ENCODE measurements around the gene RPL28.
A peak's percentile ranks its signal among the peaks of the same experiment; 100 is the strongest.

Gene RPL28

DNA sequence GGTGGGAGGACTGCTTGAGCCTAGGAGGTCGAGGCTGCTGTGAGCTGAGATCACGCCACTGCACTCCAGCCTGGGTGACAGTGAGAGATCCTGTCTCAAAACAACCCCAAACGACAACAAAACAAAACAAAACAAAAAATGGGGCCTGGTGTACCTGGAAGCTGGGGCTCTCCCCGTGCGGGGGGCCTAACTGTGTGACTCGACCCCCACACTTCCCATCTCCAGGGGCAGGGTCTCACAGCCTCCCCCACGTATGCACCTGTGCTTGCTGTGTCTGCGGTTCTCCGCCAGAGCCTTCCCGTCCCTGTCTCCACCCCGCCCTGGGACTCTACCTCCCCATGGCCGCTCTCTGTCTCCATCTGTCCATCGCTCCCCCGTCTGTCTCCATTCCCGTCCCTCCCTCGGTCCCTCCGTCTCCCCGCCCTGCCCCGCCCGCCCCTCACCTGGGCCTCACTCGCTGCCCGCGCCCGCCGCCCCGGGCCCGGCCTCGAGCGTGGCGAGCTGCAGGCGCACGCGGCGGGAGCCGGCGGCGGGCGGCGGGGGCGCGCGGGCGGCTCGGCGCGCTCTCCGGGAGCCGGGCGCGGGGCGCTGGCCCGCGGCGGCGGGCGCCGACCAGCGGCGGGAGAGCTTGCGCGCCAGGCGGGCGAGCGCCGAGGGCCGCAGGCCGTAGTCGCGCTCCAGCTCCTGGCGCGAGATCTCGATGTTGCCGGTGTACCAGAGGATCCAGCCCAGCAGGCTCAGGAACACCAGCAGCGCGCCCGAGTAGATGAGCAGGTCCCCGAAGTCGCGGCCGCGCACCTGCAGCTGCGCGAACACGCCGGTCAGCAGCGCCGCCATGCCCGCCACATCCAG is 2.2 kb upstream of the RPL28 start:
- no peak for TF ChIP-seq SPI1 (IDR thresholded peaks at IDR 0.05; ENCODE audit: borderline replicate concordance, low read depth)
- TF ChIP-seq CTCF (IDR thresholded peaks at IDR 0.05; ENCODE audit: insufficient read depth, low read length) = no peak
- no peak; the same call in 1 of the 2 replicates for TF ChIP-seq POLR2AphosphoS5 (IDR thresholded peaks at IDR 0.05; ENCODE audit: low read depth)
- Histone ChIP-seq H3K4me3 (replicated peaks; ENCODE audit: insufficient read depth, low read length) (peak overlapping the region; percentile 51), H3K27ac (replicated peaks) (peak overlapping the region; percentile 50), H3K27me3 (ENCODE audit: insufficient read depth, poor library complexity, severe bottlenecking) (no peaks in the 10 kb centered on the region)
- peak in 1 of 2 experiments; percentile 64 for DNase-seq (ENCODE audit: low read depth in 1 of 2, low spot score in 1 of 2)

- H3K27me3 ChIP-seq (ENCODE audit: insufficient read depth, poor library complexity, severe bottlenecking) = no peaks in the 10 kb centered on the region
- TF ChIP-seq GABPA (IDR thresholded peaks at IDR 0.05; ENCODE audit: low read depth) = no peak
- peak; percentile 31; the same call in 1 of the 2 replicates for TF ChIP-seq POLR2AphosphoS5 (IDR thresholded peaks at IDR 0.05; ENCODE audit: low read depth)
- peak within 1 kb of the TSS; percentile 51 for H3K4me3 ChIP-seq (replicated peaks; ENCODE audit: insufficient read depth, low read length)
- H3K27ac ChIP-seq (replicated peaks) = peak within 1 kb of the TSS; percentile 74
- peak in 1 of 2 experiments; percentile 39 for DNase-seq (ENCODE audit: low read depth in 1 of 2, low spot score in 1 of 2)
Measured at GRCh38 chr19:55384131-55384919, 1.4 kb upstream of the RPL28 start, which contains the start of gene TMEM238. Gene TMEM238, minus strand, starts transcription at chr19:55384292. Its CDS starts 33 bp downstream, at chr19:55384259.

DNA sequence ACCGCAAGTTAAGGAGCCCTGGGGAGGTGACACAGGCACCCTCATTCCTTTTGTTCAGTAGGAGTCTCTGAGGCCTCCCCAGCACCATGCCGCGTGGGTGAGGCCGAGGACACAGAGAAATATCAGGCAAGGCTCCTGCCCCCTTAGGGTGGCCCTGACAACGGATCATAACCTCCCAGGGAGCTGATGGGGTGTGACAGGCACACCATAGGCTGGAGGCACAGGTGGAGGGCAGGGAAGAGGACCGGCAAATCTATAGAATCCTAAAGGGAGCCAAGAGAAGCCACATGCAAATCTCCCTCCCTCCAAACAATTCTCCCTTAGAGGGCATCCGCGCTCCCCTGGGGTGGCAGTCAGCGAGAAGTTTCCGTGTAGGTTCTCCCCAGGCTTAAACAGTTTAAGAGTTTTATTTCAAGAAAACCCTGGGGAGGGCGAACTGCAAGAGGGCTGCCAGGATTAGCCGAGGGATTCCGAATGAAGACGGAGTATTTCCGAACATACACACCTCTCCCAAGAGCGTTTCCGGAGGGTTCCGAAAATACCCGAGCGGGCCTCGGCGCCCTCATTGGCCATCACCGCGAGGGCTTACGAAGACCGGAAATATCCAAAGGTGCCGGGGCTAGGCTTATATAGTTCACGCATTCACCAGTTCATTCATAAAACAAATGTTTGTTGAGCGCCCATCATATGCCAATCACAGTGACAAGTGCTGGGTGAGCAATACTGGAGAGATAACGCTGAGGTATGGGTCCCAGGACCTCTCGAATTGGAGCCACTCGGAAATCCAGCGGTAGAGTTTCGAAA is 610 bp upstream of the RPL28 start:
- TF ChIP-seq POLR2AphosphoS5 (IDR thresholded peaks at IDR 0.05; ENCODE audit: low read depth) (no peak), CTCF (IDR thresholded peaks at IDR 0.05; ENCODE audit: insufficient read depth, low read length) (no peak), GABPA (IDR thresholded peaks at IDR 0.05; ENCODE audit: low read depth) (no peak), SPI1 (IDR thresholded peaks at IDR 0.05; ENCODE audit: borderline replicate concordance, low read depth) (no peak)
- TF ChIP-seq, protein P1, sequence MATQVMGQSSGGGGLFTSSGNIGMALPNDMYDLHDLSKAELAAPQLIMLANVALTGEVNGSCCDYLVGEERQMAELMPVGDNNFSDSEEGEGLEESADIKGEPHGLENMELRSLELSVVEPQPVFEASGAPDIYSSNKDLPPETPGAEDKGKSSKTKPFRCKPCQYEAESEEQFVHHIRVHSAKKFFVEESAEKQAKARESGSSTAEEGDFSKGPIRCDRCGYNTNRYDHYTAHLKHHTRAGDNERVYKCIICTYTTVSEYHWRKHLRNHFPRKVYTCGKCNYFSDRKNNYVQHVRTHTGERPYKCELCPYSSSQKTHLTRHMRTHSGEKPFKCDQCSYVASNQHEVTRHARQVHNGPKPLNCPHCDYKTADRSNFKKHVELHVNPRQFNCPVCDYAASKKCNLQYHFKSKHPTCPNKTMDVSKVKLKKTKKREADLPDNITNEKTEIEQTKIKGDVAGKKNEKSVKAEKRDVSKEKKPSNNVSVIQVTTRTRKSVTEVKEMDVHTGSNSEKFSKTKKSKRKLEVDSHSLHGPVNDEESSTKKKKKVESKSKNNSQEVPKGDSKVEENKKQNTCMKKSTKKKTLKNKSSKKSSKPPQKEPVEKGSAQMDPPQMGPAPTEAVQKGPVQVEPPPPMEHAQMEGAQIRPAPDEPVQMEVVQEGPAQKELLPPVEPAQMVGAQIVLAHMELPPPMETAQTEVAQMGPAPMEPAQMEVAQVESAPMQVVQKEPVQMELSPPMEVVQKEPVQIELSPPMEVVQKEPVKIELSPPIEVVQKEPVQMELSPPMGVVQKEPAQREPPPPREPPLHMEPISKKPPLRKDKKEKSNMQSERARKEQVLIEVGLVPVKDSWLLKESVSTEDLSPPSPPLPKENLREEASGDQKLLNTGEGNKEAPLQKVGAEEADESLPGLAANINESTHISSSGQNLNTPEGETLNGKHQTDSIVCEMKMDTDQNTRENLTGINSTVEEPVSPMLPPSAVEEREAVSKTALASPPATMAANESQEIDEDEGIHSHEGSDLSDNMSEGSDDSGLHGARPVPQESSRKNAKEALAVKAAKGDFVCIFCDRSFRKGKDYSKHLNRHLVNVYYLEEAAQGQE (IDR thresholded peaks at IDR 0.05; ENCODE audit: insufficient replicate concordance, low read depth) = no peak
- Histone ChIP-seq H3K4me3 (replicated peaks; ENCODE audit: insufficient read depth, low read length) (peak overlapping the region; percentile 51), H3K27ac (replicated peaks) (peak overlapping the region; percentile 74), H3K27me3 (ENCODE audit: insufficient read depth, poor library complexity, severe bottlenecking) (no peaks in the 10 kb centered on the region)
- peak; percentile 94 to 97 for DNase-seq (ENCODE audit: low read depth in 1 of 2, low spot score in 1 of 2)

GRCh38 chr19:55386493-55386971 is 800 bp downstream of the RPL28 start:
- Histone ChIP-seq H3K27me3 (ENCODE audit: insufficient read depth, poor library complexity, severe bottlenecking) (no peaks in the 10 kb centered on the region), H3K27ac (replicated peaks) (peak overlapping the region; percentile 74), H3K4me3 (replicated peaks; ENCODE audit: insufficient read depth, low read length) (peak overlapping the region; percentile 90)
- TF ChIP-seq, protein P1 (IDR thresholded peaks at IDR 0.05; ENCODE audit: insufficient replicate concordance, low read depth) = no peak
- no peak for TF ChIP-seq GABPA (IDR thresholded peaks at IDR 0.05; ENCODE audit: low read depth)
- TF ChIP-seq SPI1 (IDR thresholded peaks at IDR 0.05; ENCODE audit: borderline replicate concordance, low read depth) = no peak
- no peak for TF ChIP-seq POLR2AphosphoS5 (IDR thresholded peaks at IDR 0.05; ENCODE audit: low read depth)
- no peak for TF ChIP-seq CTCF (IDR thresholded peaks at IDR 0.05; ENCODE audit: insufficient read depth, low read length)
- no peak for DNase-seq (ENCODE audit: low read depth in 1 of 2, low spot score in 1 of 2)
